Liver (tissue), 3 donors: ENCODE data around the gene PKN2.

Experiments used
- CTCF ChIP-seq: fragments of 150-350 bp; IDR thresholded peaks from 2 replicates; pipeline ENCODE4 v1.5.1; 2017; ENCODE audit warnings: improper control_type of control experiment, low read depth, low read length; ENCODE audit not compliant: missing input control
- JUND ChIP-seq, 2 donors: IDR thresholded peaks; 2 replicates each; pipeline ENCODE4 v1.6.1; 2016; ENCODE audit warnings: antibody characterized with exemption in 2 of 2
- REST ChIP-seq: IDR thresholded peaks from 2 replicates; pipeline ENCODE4 v1.6.1; 2016; ENCODE audit warnings: antibody characterized with exemption, mild to moderate bottlenecking
- YY1 ChIP-seq: IDR thresholded peaks from 2 replicates; pipeline ENCODE4 v1.6.1; 2016; ENCODE audit warnings: antibody characterized with exemption, mild to moderate bottlenecking
- donor health status: healthy.
- donor health status: healthy.

- TF ChIP-seq REST (no peak), JUND (IDR thresholded peaks at IDR 0.05) (no peak), YY1 (no peak), CTCF (no peak)
Measured at GRCh38 chr1:88746916-88747315, 62.8 kb downstream of the PKN2 start.
